ENCODE results near the gene ITGA11. TPM values are rescaled to one million over a fixed set of nuclear protein-coding genes. Genes with fewer than 3 reads are reported as not detected.

ITGA11 gene
- total RNA-seq, 4 donors from 2014 or later = 3.3 to 15.8 (median 8.6) TPM

DNA sequence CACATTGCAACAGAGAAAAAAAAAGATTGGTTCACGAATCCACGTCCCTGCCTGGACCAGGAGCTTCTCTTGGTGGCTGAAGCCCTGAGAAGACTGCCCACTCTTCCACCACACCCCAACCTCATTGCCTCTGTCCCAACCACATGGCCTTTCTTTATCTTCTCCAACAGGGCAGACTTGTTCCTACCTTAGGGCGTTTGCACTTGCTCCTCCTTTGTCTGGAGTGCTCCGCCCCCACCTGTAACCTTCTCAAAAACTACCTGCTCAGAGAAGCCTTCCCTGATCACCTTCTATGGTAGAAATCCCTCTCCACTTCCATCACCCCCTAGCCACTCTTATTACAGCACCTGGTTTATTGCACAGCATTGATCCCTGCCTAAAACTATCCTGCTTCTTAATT is 64.7 kb downstream of the ITGA11 start:
- DNase-seq (ENCODE audit: extremely low spot score) = no peak
- Histone ChIP-seq H3K27me3 (peaks cover 0 to 9% (median 0%) of the 10 kb centered on the region in 4 donors), H3K27ac (replicated peaks in 1 of 4) (no peak overlapping the region), H3K4me1 (peaks cover 36 to 56% (median 52%) of the 10 kb centered on the region in 4 donors), H3K36me3 (no peaks in the 10 kb centered on the region), H3K9me3 (no peaks in the 10 kb centered on the region), H3K4me3 (no peak overlapping the region)
- TF ChIP-seq EP300 (IDR thresholded peaks at IDR 0.05) (no peak), POLR2AphosphoS5 (IDR thresholded peaks at IDR 0.05) (no peak)
- intact Hi-C loops (cut with DNase I) = no loop called here
- 81% methylated on average over 4 of the region's 4 CpGs for WGBS

DNA sequence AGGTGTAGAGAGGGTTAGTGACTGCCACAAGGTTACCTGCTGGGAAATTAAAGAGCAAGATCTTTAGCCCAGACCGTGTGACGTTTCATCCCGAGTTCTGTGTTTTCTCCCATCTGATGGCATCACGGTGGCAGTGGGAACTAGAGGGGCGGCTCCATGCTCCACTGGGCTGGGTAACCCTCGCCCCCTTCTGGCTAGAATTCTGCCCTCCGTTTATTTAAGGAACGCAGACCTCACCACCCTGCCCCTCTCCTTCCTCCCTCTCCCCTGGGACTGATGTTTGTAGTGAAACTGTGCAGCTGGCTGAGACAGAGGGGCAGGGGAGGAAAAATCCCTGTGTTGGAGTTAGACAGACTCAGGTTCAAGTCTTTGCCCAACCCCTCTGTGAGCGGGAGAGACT is 65.6 kb downstream of the ITGA11 start:
- Histone ChIP-seq H3K4me3 (no peak overlapping the region), H3K27ac (replicated peaks in 1 of 4) (peak overlapping the region in 3 of 4 donors; percentile 2 to 35 (median 32)), H3K27me3 (peaks cover 0 to 9% (median 0%) of the 10 kb centered on the region in 4 donors), H3K9me3 (no peaks in the 10 kb centered on the region), H3K36me3 (no peaks in the 10 kb centered on the region), H3K4me1 (peaks cover 36 to 62% (median 54%) of the 10 kb centered on the region in 4 donors)
- no peak for TF ChIP-seq POLR2AphosphoS5 (IDR thresholded peaks at IDR 0.05)
- TF ChIP-seq, protein P1, sequence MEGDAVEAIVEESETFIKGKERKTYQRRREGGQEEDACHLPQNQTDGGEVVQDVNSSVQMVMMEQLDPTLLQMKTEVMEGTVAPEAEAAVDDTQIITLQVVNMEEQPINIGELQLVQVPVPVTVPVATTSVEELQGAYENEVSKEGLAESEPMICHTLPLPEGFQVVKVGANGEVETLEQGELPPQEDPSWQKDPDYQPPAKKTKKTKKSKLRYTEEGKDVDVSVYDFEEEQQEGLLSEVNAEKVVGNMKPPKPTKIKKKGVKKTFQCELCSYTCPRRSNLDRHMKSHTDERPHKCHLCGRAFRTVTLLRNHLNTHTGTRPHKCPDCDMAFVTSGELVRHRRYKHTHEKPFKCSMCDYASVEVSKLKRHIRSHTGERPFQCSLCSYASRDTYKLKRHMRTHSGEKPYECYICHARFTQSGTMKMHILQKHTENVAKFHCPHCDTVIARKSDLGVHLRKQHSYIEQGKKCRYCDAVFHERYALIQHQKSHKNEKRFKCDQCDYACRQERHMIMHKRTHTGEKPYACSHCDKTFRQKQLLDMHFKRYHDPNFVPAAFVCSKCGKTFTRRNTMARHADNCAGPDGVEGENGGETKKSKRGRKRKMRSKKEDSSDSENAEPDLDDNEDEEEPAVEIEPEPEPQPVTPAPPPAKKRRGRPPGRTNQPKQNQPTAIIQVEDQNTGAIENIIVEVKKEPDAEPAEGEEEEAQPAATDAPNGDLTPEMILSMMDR (IDR thresholded peaks at IDR 0.05) = no peak
- DNase-seq (ENCODE audit: extremely low spot score) = no peak
- intact Hi-C loops (cut with DNase I) = no loop called here
- 62% methylated on average over 7 of the region's 9 CpGs for WGBS

DNA sequence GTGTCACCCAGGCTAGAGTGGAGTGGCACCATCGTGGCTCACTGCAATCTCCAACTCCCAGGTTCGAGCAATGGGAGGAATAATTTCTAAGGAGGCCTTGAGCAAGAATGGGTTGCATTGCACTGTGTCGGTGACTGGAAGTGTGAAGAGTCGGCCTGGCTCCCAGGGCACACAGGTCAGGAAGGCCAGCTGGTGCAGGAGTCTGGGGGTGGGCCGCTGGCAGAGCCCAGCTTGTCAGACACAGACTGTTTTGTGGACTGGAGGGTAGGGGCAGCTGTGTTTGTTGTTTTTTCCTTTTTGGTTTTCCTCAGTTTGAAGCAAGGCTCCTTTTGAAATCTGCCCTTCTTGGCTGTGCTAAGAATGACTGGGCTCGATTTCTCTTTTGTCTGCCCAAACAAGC is 66.2 kb downstream of the ITGA11 start:
- TF ChIP-seq, protein P1 (IDR thresholded peaks at IDR 0.05) = no peak
- no peak for TF ChIP-seq EP300 (IDR thresholded peaks at IDR 0.05)
- no peak for TF ChIP-seq POLR2AphosphoS5 (IDR thresholded peaks at IDR 0.05)
- TF ChIP-seq POLR2A (IDR thresholded peaks at IDR 0.05; ENCODE audit: low read depth) = no peak
- intact Hi-C loops (cut with DNase I) = no loop called here
- Histone ChIP-seq H3K9me3 (no peaks in the 10 kb centered on the region), H3K27ac (replicated peaks in 1 of 4) (peak overlapping the region in 3 of 4 donors; percentile 2 to 35 (median 32)), H3K4me3 (no peak overlapping the region), H3K36me3 (no peaks in the 10 kb centered on the region), H3K4me1 (peaks cover 37 to 66% (median 54%) of the 10 kb centered on the region in 4 donors), H3K27me3 (peaks cover 0 to 9% (median 0%) of the 10 kb centered on the region in 4 donors)
- DNase-seq (ENCODE audit: extremely low spot score) = no peak
- WGBS = 66% methylated on average over 6 of the region's 6 CpGs

GRCh38 chr15:68365140-68365745 is 66.7 kb downstream of the ITGA11 start:
- Histone ChIP-seq H3K36me3 (no peaks in the 10 kb centered on the region), H3K4me1 (peaks cover 42 to 70% (median 54%) of the 10 kb centered on the region in 4 donors), H3K27me3 (peaks cover 0 to 9% (median 0%) of the 10 kb centered on the region in 4 donors), H3K4me3 (no peak overlapping the region), H3K9me3 (no peaks in the 10 kb centered on the region), H3K27ac (replicated peaks in 1 of 4) (peak overlapping the region; percentile 32 to 64 (median 36))
- DNase-seq (ENCODE audit: extremely low spot score) = no peak
- TF ChIP-seq, protein P1 (IDR thresholded peaks at IDR 0.05) = no peak
- TF ChIP-seq POLR2AphosphoS5 (IDR thresholded peaks at IDR 0.05) (no peak), EP300 (IDR thresholded peaks at IDR 0.05) (no peak), POLR2A (IDR thresholded peaks at IDR 0.05; ENCODE audit: low read depth) (no peak)
- intact Hi-C loops (cut with DNase I) = no loop called here
- 70% methylated on average over 7 of the region's 7 CpGs for WGBS

DNA sequence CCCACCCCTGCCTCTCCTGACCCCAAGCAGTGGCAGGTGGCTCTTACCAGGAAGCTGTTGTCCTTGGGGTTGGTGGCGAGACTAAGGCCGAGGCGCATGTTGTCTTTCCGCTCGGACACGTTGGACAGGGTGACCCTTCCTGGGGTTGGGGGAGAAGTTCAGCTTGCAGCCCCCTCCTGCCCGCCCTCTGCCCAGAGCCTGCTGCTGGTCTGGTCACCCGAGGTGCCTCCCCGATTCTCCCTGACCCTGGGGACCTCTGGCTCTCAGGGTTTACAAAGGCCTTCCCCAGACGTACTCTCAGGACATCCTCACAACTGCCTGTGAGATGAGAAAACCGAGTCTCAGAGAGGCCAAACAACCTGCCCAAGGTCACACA is 67.3 kb downstream of the ITGA11 start:
- H3K36me3 ChIP-seq = no peaks in the 10 kb centered on the region
- DNase-seq (ENCODE audit: extremely low spot score) = no peak
- H3K27me3 ChIP-seq = peaks cover 0 to 9% (median 0%) of the 10 kb centered on the region in 4 donors
- no peaks in the 10 kb centered on the region for H3K9me3 ChIP-seq
- peak overlapping the region; percentile 31 to 64 (median 36) for H3K27ac ChIP-seq (replicated peaks in 1 of 4)
- no peak for TF ChIP-seq POLR2A (IDR thresholded peaks at IDR 0.05; ENCODE audit: low read depth)
- TF ChIP-seq EP300 (IDR thresholded peaks at IDR 0.05) = no peak
- TF ChIP-seq, protein P1 (IDR thresholded peaks at IDR 0.05) = no peak
- TF ChIP-seq POLR2AphosphoS5 (IDR thresholded peaks at IDR 0.05) = no peak
- H3K4me1 ChIP-seq = peaks cover 42 to 73% (median 54%) of the 10 kb centered on the region in 4 donors
- 76% methylated on average over 4 of the region's 11 CpGs for WGBS
- H3K4me3 ChIP-seq = no peak overlapping the region
- intact Hi-C loops (cut with DNase I) = no loop called here
